IMR-90 (cell line): ENCODE results near the gene CMTM5. TPM values are rescaled to one million over a fixed set of nuclear protein-coding genes. Genes with fewer than 3 reads are reported as not detected.

ENCODE experiments used
- ATAC-seq: fragments of 200-7000 bp; cut with Tn5 transposase; 2 replicates; pipeline ENCODE4 v1.9.1; 2020; ENCODE audit warnings: low read depth, mild to moderate bottlenecking, moderate library complexity
- BruUV-seq: library from RNA; stranded (reverse); fragments of 400-500 nt; replicated peaks from 2 replicates; lab custom pipeline; 2021; lab: Mats Ljungman, UMichigan
- CTCF ChIA-PET: fragments of 300-600 bp; formaldehyde crosslinking; extraction: SDS; loops from one replicate; lab custom pipeline; 2021; ENCODE audit warnings: antibody characterized with exemption; lab: Yijun Ruan, JAX
- POLR2A ChIA-PET: fragments of 300-600 bp; sonication (Branson Sonifier 250); formaldehyde crosslinking; loops from one replicate; lab custom pipeline; 2022; ENCODE audit warnings: antibody characterized with exemption; ENCODE audit not compliant: unreplicated experiment; lab: Charles Lee
- DNase-seq: peaks from one replicate; pipeline ENCODE4 v3.0.0; 2013
- H2AFZ ChIP-seq: replicated peaks from 2 replicates; pipeline ENCODE3; 2013; ENCODE audit warnings: low read length, mild to moderate bottlenecking; ENCODE audit not compliant: poor library complexity
- H2AK5ac ChIP-seq: 2 replicates; pipeline ENCODE4 v1.6.1; 2013; ENCODE audit warnings: low read depth, low read length, inconsistent platforms
- H2AK9ac ChIP-seq: replicated peaks from 2 replicates; pipeline ENCODE3; 2013; ENCODE audit warnings: mild to moderate bottlenecking, low read depth, low read length, moderate library complexity; ENCODE audit not compliant: poor library complexity
- H2BK120ac ChIP-seq: 2 replicates; pipeline ENCODE4 v1.6.1; 2013; ENCODE audit warnings: low read depth, low read length, inconsistent platforms
- H2BK15ac ChIP-seq: 3 replicates; pipeline ENCODE4 v1.6.1; 2013; ENCODE audit warnings: low read depth, low read length, inconsistent platforms
- H2BK20ac ChIP-seq: 2 replicates; pipeline ENCODE4 v1.6.1; 2013; ENCODE audit warnings: low read depth, mild to moderate bottlenecking, inconsistent platforms, low read length, moderate library complexity
- H2BK5ac ChIP-seq: 2 replicates; pipeline ENCODE4 v1.6.1; 2013; ENCODE audit warnings: mild to moderate bottlenecking, low read depth, low read length, inconsistent platforms; ENCODE audit not compliant: poor library complexity, severe bottlenecking
- H3K14ac ChIP-seq: replicated peaks from 2 replicates; pipeline ENCODE4 v1.6.1; 2013; ENCODE audit warnings: low read depth, low read length, inconsistent platforms
- H3K18ac ChIP-seq: 2 replicates; pipeline ENCODE4 v1.6.1; 2013; ENCODE audit warnings: low read depth, low read length, control low read depth
- H3K23ac ChIP-seq: 2 replicates; pipeline ENCODE4 v1.6.1; 2013; ENCODE audit warnings: low read depth, low read length, inconsistent platforms
- H3K27ac ChIP-seq: 2 replicates; pipeline ENCODE4 v1.5.1; 2013; ENCODE audit warnings: mild to moderate bottlenecking, control low read depth, low read length; ENCODE audit not compliant: insufficient read depth
- H3K27me3 ChIP-seq: 2 replicates; pipeline ENCODE4 v1.6.1; 2013; ENCODE audit warnings: low read length; ENCODE audit not compliant: control insufficient read depth, insufficient read depth
- H3K36me3 ChIP-seq: 2 replicates; pipeline ENCODE4 v1.6.1; 2013; ENCODE audit warnings: low read length, mixed read lengths; ENCODE audit not compliant: control insufficient read depth, insufficient read depth
- H3K4ac ChIP-seq: 2 replicates; pipeline ENCODE4 v1.6.1; 2013; ENCODE audit warnings: low read depth, low read length, inconsistent platforms
- H3K4me1 ChIP-seq: 2 replicates; pipeline ENCODE4 v1.6.1; 2013; ENCODE audit warnings: low read length, mixed read lengths; ENCODE audit not compliant: control insufficient read depth, insufficient read depth
- H3K4me2 ChIP-seq: 2 replicates; pipeline ENCODE4 v1.6.1; 2013; ENCODE audit warnings: low read depth, mild to moderate bottlenecking, control low read depth, low read length, moderate library complexity
- H3K4me3 ChIP-seq: 2 replicates; pipeline ENCODE4 v1.5.1; 2013; ENCODE audit warnings: low read depth, mild to moderate bottlenecking, control low read depth, low read length, moderate library complexity; ENCODE audit not compliant: insufficient read depth
- H3K56ac ChIP-seq: 2 replicates; pipeline ENCODE4 v1.6.1; 2013; ENCODE audit warnings: low read length, inconsistent platforms; ENCODE audit not compliant: insufficient read depth; ENCODE audit errors: extremely low read depth
- H3K79me1 ChIP-seq, 2 experiments: 2 replicates each; pipeline ENCODE4 v1.6.1; 2013; ENCODE audit warnings: low read length in 2 of 2, inconsistent platforms in 1 of 2, low read depth in 1 of 2
- H3K9ac ChIP-seq: 2 replicates; pipeline ENCODE4 v1.6.1; 2013; ENCODE audit warnings: low read depth, low read length, control low read depth
- H3K9me1 ChIP-seq: 2 replicates; pipeline ENCODE4 v1.6.1; 2013; ENCODE audit warnings: low read length, inconsistent platforms; ENCODE audit not compliant: insufficient read depth
- H3K9me3 ChIP-seq: 2 replicates; pipeline ENCODE4 v1.6.1; 2013; ENCODE audit warnings: low read length; ENCODE audit not compliant: control insufficient read depth, insufficient read depth
- H4K20me1 ChIP-seq: 2 replicates; pipeline ENCODE4 v1.6.1; 2013; ENCODE audit warnings: low read length, inconsistent platforms; ENCODE audit not compliant: insufficient read depth
- H4K5ac ChIP-seq: 2 replicates; pipeline ENCODE4 v1.6.1; 2013; ENCODE audit warnings: mild to moderate bottlenecking, low read depth, low read length, control low read depth
- H4K8ac ChIP-seq, 2 experiments: 2 replicates each; pipeline ENCODE4 v1.6.1; 2013; ENCODE audit warnings: low read depth in 2 of 2, low read length in 2 of 2, control low read depth in 1 of 2, inconsistent platforms in 1 of 2
- H4K91ac ChIP-seq: 2 replicates; pipeline ENCODE4 v1.6.1; 2013; ENCODE audit warnings: low read depth, low read length, inconsistent platforms; ENCODE audit not compliant: insufficient read depth
- BHLHE40 ChIP-seq: fragments of 150-350 bp; IDR thresholded peaks from 2 replicates; pipeline ENCODE4 v1.6.1; 2016; ENCODE audit warnings: mild to moderate bottlenecking, low read depth, low read length
- CEBPB ChIP-seq: IDR thresholded peaks from 2 replicates; pipeline ENCODE4 v1.6.1; 2012; ENCODE audit warnings: low read depth, low read length, improper control_type of control experiment
- CHD1 ChIP-seq: IDR thresholded peaks from 2 replicates; pipeline ENCODE4 v1.6.1; 2012; ENCODE audit warnings: low read depth, low read length, improper control_type of control experiment
- CTCF ChIP-seq: conservative IDR thresholded peaks from 2 replicates; pipeline ENCODE4 v1.5.1; 2012; ENCODE audit warnings: mild to moderate bottlenecking, low read depth, low read length, improper control_type of control experiment
- FOS ChIP-seq: fragments of 150-350 bp; IDR thresholded peaks from 2 replicates; pipeline ENCODE4 v1.6.1; 2016; ENCODE audit warnings: low read depth, low read length
- MAFK ChIP-seq: IDR thresholded peaks from 2 replicates; pipeline ENCODE4 v1.6.1; 2012; ENCODE audit warnings: low read depth, low read length, improper control_type of control experiment
- MAZ ChIP-seq: IDR thresholded peaks from 2 replicates; pipeline ENCODE4 v1.6.1; 2012; ENCODE audit warnings: low read depth, mild to moderate bottlenecking, low read length, improper control_type of control experiment, moderate library complexity, borderline replicate concordance
- MXI1 ChIP-seq: IDR thresholded peaks from 2 replicates; pipeline ENCODE4 v1.6.1; 2012; ENCODE audit warnings: low read depth, mild to moderate bottlenecking, low read length, moderate library complexity, borderline replicate concordance
- NFE2L2 ChIP-seq: fragments of 150-350 bp; IDR thresholded peaks from 2 replicates; pipeline ENCODE4 v1.6.1; 2016; ENCODE audit warnings: low read depth, mild to moderate bottlenecking, low read length
- POLR2A ChIP-seq: IDR thresholded peaks from 2 replicates; pipeline ENCODE4 v1.6.1; 2012; ENCODE audit warnings: mild to moderate bottlenecking, low read depth, low read length
- RAD21 ChIP-seq: IDR thresholded peaks from 2 replicates; pipeline ENCODE4 v1.6.1; 2012; ENCODE audit warnings: low read length, improper control_type of control experiment
- RCOR1 ChIP-seq: IDR thresholded peaks from 2 replicates; pipeline ENCODE4 v1.6.1; 2012; ENCODE audit warnings: mild to moderate bottlenecking, low read length, improper control_type of control experiment; ENCODE audit not compliant: insufficient replicate concordance
- RFX5 ChIP-seq: IDR thresholded peaks from 2 replicates; pipeline ENCODE4 v1.8.0; 2012; ENCODE audit warnings: low read depth, mild to moderate bottlenecking, low read length, moderate library complexity
- SMC3 ChIP-seq: fragments of 150-350 bp; IDR thresholded peaks from 2 replicates; pipeline ENCODE4 v1.6.1; 2016; ENCODE audit warnings: low read depth, mild to moderate bottlenecking, antibody characterized with exemption, low read length, moderate library complexity
- USF2 ChIP-seq: fragments of 150-350 bp; IDR thresholded peaks from 2 replicates; pipeline ENCODE4 v1.6.1; 2017; ENCODE audit warnings: mild to moderate bottlenecking, antibody characterized with exemption, low read length, low read depth
- WGBS, 2 experiments: methylation state at CpG; one replicate each; pipeline versions ENCODE4 v1.1.5 to v1.1.7; 2013; ENCODE audit warnings: missing lambda C conversion rate in 2 of 2; ENCODE audit not compliant: insufficient read length in 1 of 2; ENCODE audit errors: extremely low coverage in 2 of 2; 5-methylcytosine and 5-hydroxymethylcytosine counted together
- dilution Hi-C: fragments of 300-500 bp; cut with HindIII; formaldehyde crosslinking; loops from one replicate; pipeline ENCODE4 v1.14.3; 2018; ENCODE audit warnings: low sequenced_read_pairs; ENCODE audit not compliant: unreplicated experiment
- in situ Hi-C: fragments of 300-500 bp; cut with MboI; formaldehyde crosslinking; loops from 3 replicates; pipeline ENCODE4 v1.14.3; 2019; ENCODE audit warnings: low sequenced_read_pairs, inconsistent platforms, mixed read lengths
- intact Hi-C: fragments of 100-400 bp; cut with micrococcal nuclease; formaldehyde crosslinking; loops from 2 replicates; pipeline ENCODE4 v1.10.0; 2022
- polyA plus RNA-seq, 3 experiments: library from polyadenylated mRNA; depleted of rRNA; stranded (reverse); fragments of >200 nt; gene quantifications; 2 replicates each; pipeline ENCODE4 v1.2.3, GENCODE V29; 2012; ENCODE audit warnings: low replicate concordance in 1 of 3
- total RNA-seq: library from RNA; depleted of rRNA; stranded (reverse); fragments of >200 nt; gene quantifications from 2 replicates; pipeline ENCODE4 v1.2.3, GENCODE V29; 2012
- TF ChIP-seq, protein P1 (sequence below): fragments of 150-350 bp; IDR thresholded peaks from 2 replicates; pipeline ENCODE4 v1.6.1; 2016; ENCODE audit warnings: low read depth, mild to moderate bottlenecking, low read length, moderate library complexity, borderline replicate concordance

Gene CMTM5
- total and polyA plus RNA-seq, 2 of the 4 experiments (the other 2 are of a cell fraction): 0.07 TPM; not detected in 1

DNA sequence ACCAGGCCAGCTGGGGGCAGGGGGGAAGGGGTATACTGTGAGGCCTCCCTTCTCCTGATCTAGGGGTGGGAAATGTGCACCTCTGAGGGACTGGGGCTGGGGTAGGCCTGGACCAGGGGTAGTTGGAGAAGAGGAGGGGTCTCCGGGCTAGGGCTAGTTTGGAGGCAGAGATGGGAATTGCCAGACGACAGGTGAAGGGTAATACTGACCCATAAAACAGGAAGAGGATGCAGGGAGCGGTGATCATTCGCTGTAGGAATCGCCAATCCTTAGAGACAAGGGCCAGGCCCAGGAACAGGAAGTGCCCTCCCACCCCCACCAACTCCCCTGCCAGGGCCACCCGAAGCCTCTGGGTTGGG lies 28.6 kb upstream of the CMTM5 start:
- in situ Hi-C loops: no loop called here
- no TSS peak for BruUV-seq

More for the DNA sequence above, 28.6 kb upstream of the CMTM5 start:
- no peak overlapping the region for H4K8ac ChIP-seq
- peaks cover 2% of the 10 kb centered on the region; the same call in 1 of the 2 replicates for H3K27me3 ChIP-seq
- WGBS, 2 experiments: no CpG with 5 or more reads among the region's 6 CpGs
- no peak overlapping the region for H3K4me3 ChIP-seq
- no peak overlapping the region for H2AK9ac ChIP-seq
- H2AK5ac ChIP-seq: no peak overlapping the region
- no peaks in the 10 kb centered on the region; the same call in 1 of the 2 replicates for H4K20me1 ChIP-seq
- dilution Hi-C loops: no loop called here
- intact Hi-C loops: no loop called here
- CTCF ChIA-PET: no interaction called here
- no peak overlapping the region for H2BK5ac ChIP-seq
- H3K23ac ChIP-seq: no peak overlapping the region
- H4K91ac ChIP-seq: no peak overlapping the region
- no peak overlapping the region for H2BK15ac ChIP-seq
- no peak overlapping the region for H4K5ac ChIP-seq
- peaks cover 0 to 7% of the 10 kb centered on the region in 2 experiments; a peak in 3 of 4 replicates for H3K79me1 ChIP-seq
- POLR2A ChIA-PET: no interaction called here
- H3K9me1 ChIP-seq: no peaks in the 10 kb centered on the region
- no peak overlapping the region for H2BK20ac ChIP-seq
- DNase-seq: no peak
- no peak overlapping the region for H3K56ac ChIP-seq
- no peak overlapping the region for H2AFZ ChIP-seq
- H3K4me1 ChIP-seq: peaks cover 3% of the 10 kb centered on the region; the same call in 1 of the 2 replicates
- no peak for ATAC-seq
- TF ChIP-seq USF2: no peak
- no peak for TF ChIP-seq CTCF
- no peak for TF ChIP-seq NFE2L2
- no peak for TF ChIP-seq SMC3
- no peak for TF ChIP-seq POLR2A
- no peak for TF ChIP-seq RFX5
- TF ChIP-seq FOS: no peak
- TF ChIP-seq MXI1: no peak
- TF ChIP-seq BHLHE40: no peak
- TF ChIP-seq CEBPB: no peak
- TF ChIP-seq CHD1: no peak
- no peak for TF ChIP-seq MAFK
- TF ChIP-seq, protein P1, sequence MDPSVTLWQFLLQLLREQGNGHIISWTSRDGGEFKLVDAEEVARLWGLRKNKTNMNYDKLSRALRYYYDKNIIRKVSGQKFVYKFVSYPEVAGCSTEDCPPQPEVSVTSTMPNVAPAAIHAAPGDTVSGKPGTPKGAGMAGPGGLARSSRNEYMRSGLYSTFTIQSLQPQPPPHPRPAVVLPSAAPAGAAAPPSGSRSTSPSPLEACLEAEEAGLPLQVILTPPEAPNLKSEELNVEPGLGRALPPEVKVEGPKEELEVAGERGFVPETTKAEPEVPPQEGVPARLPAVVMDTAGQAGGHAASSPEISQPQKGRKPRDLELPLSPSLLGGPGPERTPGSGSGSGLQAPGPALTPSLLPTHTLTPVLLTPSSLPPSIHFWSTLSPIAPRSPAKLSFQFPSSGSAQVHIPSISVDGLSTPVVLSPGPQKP: no peak
- TF ChIP-seq RAD21: no peak
- TF ChIP-seq RCOR1: no peak
- no peak for TF ChIP-seq MAZ
- H3K9ac ChIP-seq: no peak overlapping the region
- no peak overlapping the region for H3K4ac ChIP-seq
- H2BK120ac ChIP-seq: no peak overlapping the region
- H3K9me3 ChIP-seq: no peaks in the 10 kb centered on the region
- H3K14ac ChIP-seq: no peak overlapping the region
- peaks cover 10% of the 10 kb centered on the region for H3K36me3 ChIP-seq
- no peak overlapping the region for H3K27ac ChIP-seq
- no peak overlapping the region for H3K18ac ChIP-seq
- H3K4me2 ChIP-seq: no peak overlapping the region
